ENCODE data around the gene SIPA1L3. TPM values are rescaled to one million over a fixed set of nuclear protein-coding genes. Genes with fewer than 3 reads are reported as not detected.

SIPA1L3 gene
- total RNA-seq, 1 experiment from 2014 or later, result 19.9 TPM

- BruUV-seq (replicated peaks), result no TSS peak
- ChIA-PET POLR2A (ENCODE audit: low non-redundant PET) (no interaction called here), CTCF (interaction anchor here (0.6 to 1.0 kb wide), 2 partner anchors 471 to 999 kb away, joined by 3 to 5 read pairs; partner anchors contain the start of gene PSMD8)
- Histone ChIP-seq H3K36me3 (ENCODE audit: insufficient read depth, low read length, poor library complexity, severe bottlenecking) (no peaks in the 10 kb centered on the region), H3K27me3 (replicated peaks; ENCODE audit: insufficient read depth, low read depth, low read length, poor library complexity) (no peaks in the 10 kb centered on the region), H3K4me1 (ENCODE audit: insufficient read depth, low read length, poor library complexity, severe bottlenecking) (no peaks in the 10 kb centered on the region), H3K4me3 (ENCODE audit: low read depth, low read length, poor library complexity, severe bottlenecking) (no peak overlapping the region), H3K27ac (ENCODE audit: low read depth, low read length, poor library complexity, severe bottlenecking) (no peak overlapping the region), H3K9me3 (ENCODE audit: low read depth, low read length, poor library complexity, severe bottlenecking) (no peaks in the 10 kb centered on the region)
- TF ChIP-seq, protein P1, sequence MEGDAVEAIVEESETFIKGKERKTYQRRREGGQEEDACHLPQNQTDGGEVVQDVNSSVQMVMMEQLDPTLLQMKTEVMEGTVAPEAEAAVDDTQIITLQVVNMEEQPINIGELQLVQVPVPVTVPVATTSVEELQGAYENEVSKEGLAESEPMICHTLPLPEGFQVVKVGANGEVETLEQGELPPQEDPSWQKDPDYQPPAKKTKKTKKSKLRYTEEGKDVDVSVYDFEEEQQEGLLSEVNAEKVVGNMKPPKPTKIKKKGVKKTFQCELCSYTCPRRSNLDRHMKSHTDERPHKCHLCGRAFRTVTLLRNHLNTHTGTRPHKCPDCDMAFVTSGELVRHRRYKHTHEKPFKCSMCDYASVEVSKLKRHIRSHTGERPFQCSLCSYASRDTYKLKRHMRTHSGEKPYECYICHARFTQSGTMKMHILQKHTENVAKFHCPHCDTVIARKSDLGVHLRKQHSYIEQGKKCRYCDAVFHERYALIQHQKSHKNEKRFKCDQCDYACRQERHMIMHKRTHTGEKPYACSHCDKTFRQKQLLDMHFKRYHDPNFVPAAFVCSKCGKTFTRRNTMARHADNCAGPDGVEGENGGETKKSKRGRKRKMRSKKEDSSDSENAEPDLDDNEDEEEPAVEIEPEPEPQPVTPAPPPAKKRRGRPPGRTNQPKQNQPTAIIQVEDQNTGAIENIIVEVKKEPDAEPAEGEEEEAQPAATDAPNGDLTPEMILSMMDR (conservative IDR thresholded peaks at IDR 0.05; ENCODE audit: low read depth, low read length), result no peak
- intact Hi-C loops (cut with micrococcal nuclease; ENCODE audit: unreplicated experiment), result loop anchor here (2.0 to 10.0 kb wide), 2 partner anchors 322 to 432 kb away; partner anchors contain the start of genes CATSPERG and DPF1
- DNase-seq (ENCODE audit: low spot score), result no peak
Measured at GRCh38 chr19:37903096-37903495, 3.9 kb upstream of the SIPA1L3 start.

- TF ChIP-seq, protein P1 (conservative IDR thresholded peaks at IDR 0.05; ENCODE audit: low read depth, low read length), result no peak
- TF ChIP-seq EZH2 (IDR thresholded peaks at IDR 0.05; ENCODE audit: borderline replicate concordance, low read depth, low read length, poor library complexity, severe bottlenecking), result no peak
- Histone ChIP-seq H3K4me1 (ENCODE audit: insufficient read depth, low read length, poor library complexity, severe bottlenecking) (no peaks in the 10 kb centered on the region), H3K4me3 (ENCODE audit: low read depth, low read length, poor library complexity, severe bottlenecking) (peak within 1 kb of the TSS; percentile 91), H3K27me3 (replicated peaks; ENCODE audit: insufficient read depth, low read depth, low read length, poor library complexity) (no peaks in the 10 kb centered on the region), H3K9me3 (ENCODE audit: low read depth, low read length, poor library complexity, severe bottlenecking) (no peaks in the 10 kb centered on the region), H3K36me3 (ENCODE audit: insufficient read depth, low read length, poor library complexity, severe bottlenecking) (no peaks in the 10 kb centered on the region), H3K27ac (ENCODE audit: low read depth, low read length, poor library complexity, severe bottlenecking) (peak within 1 kb of the TSS; percentile 79)
- intact Hi-C loops (cut with micrococcal nuclease; ENCODE audit: unreplicated experiment), result loop anchor here (5.0 to 10.0 kb wide), 2 partner anchors 96 to 319 kb away; partner anchors contain the start of gene DPF1
- DNase-seq (ENCODE audit: low spot score), result no peak
- POLR2A ChIA-PET (ENCODE audit: low non-redundant PET), result no interaction called here
- CTCF ChIA-PET, result interaction anchor here (0.7 to 1.0 kb wide), 3 partner anchors 191 to 1444 kb away, joined by 3 to 6 read pairs (median 3); no protein-coding TSS in a partner anchor
- no TSS peak for BruUV-seq (replicated peaks)
Measured at GRCh38 chr19:37905946-37906868, 801 bp upstream of the SIPA1L3 start, which contains the start of gene WDR87. Gene WDR87 (minus strand): TSS chr19:37906594. CDS start chr19:37898239, 8,355 bp downstream.

GRCh38 chr19:37907735-37908455, 887 bp downstream of the SIPA1L3 start:
- peak overlapping the region; percentile 79 for H3K27ac ChIP-seq (ENCODE audit: low read depth, low read length, poor library complexity, severe bottlenecking)
- intact Hi-C loops (cut with micrococcal nuclease; ENCODE audit: unreplicated experiment), result loop anchor here (5.0 to 10.0 kb wide), 2 partner anchors 94 to 317 kb away; partner anchors contain the start of gene DPF1
- H3K4me1 ChIP-seq (ENCODE audit: insufficient read depth, low read length, poor library complexity, severe bottlenecking), result no peaks in the 10 kb centered on the region
- ChIA-PET POLR2A (ENCODE audit: low non-redundant PET) (interaction anchor here (0.6 kb wide), 1 partner anchor 10 kb away, joined by 4 read pairs; no protein-coding TSS in a partner anchor), CTCF (interaction anchor here (0.8 to 1.3 kb wide), 3 partner anchors 96 to 234 kb away, joined by 3 to 10 read pairs (median 3); no protein-coding TSS in a partner anchor)
- TF ChIP-seq, protein P1 (conservative IDR thresholded peaks at IDR 0.05; ENCODE audit: low read depth, low read length), result no peak
- TF ChIP-seq EZH2 (IDR thresholded peaks at IDR 0.05; ENCODE audit: borderline replicate concordance, low read depth, low read length, poor library complexity, severe bottlenecking), result no peak
- BruUV-seq (replicated peaks), result TSS peak; percentile 46
- H3K9me3 ChIP-seq (ENCODE audit: low read depth, low read length, poor library complexity, severe bottlenecking), result no peaks in the 10 kb centered on the region
- no peaks in the 10 kb centered on the region for H3K27me3 ChIP-seq (replicated peaks; ENCODE audit: insufficient read depth, low read depth, low read length, poor library complexity)
- peak overlapping the region; percentile 91 for H3K4me3 ChIP-seq (ENCODE audit: low read depth, low read length, poor library complexity, severe bottlenecking)
- H3K36me3 ChIP-seq (ENCODE audit: insufficient read depth, low read length, poor library complexity, severe bottlenecking), result no peaks in the 10 kb centered on the region
- no peak for DNase-seq (ENCODE audit: low spot score)

All from A673 (cell line).